Stomach (tissue), 4 donors: ENCODE data around the gene GSTO1.

ENCODE experiments used
- CTCF ChIP-seq, 7 experiments: fragments of 450-650 bp in 4 of 7; fragments of 200-600 bp in 3 of 7; sonication (generic) in 3 of 7; IDR thresholded peaks; one replicate each; pipeline ENCODE4 v1.5.1; 2016 to 2019; ENCODE audit warnings: antibody characterized with exemption in 7 of 7, control low read depth in 2 of 7, mild to moderate bottlenecking in 1 of 7
- EP300 ChIP-seq: sonication (generic); formaldehyde crosslinking; IDR thresholded peaks from one replicate; pipeline ENCODE4 v1.6.1; 2017; ENCODE audit warnings: antibody characterized with exemption
- POLR2A ChIP-seq, 4 donors: fragments of 450-650 bp; IDR thresholded peaks; one replicate each; pipeline ENCODE4 v1.6.1; 2016; ENCODE audit warnings: antibody characterized with exemption in 4 of 4, control low read depth in 2 of 4, mild to moderate bottlenecking in 1 of 4, moderate library complexity in 1 of 4
- POLR2AphosphoS5 ChIP-seq, 3 donors: sonication (generic); formaldehyde crosslinking; IDR thresholded peaks; one replicate each; pipeline ENCODE4 v1.6.1; 2016; ENCODE audit warnings: antibody characterized with exemption in 3 of 3

GRCh38 chr10:104267721-104268404, 13.2 kb downstream of the GSTO1 start:
- TF ChIP-seq CTCF (IDR thresholded peaks at IDR 0.05): no peak
- no peak for TF ChIP-seq POLR2A (IDR thresholded peaks at IDR 0.05)
- TF ChIP-seq POLR2AphosphoS5 (IDR thresholded peaks at IDR 0.05): no peak
- TF ChIP-seq EP300: no peak
